H9 (cell line): Measurements from ENCODE around the gene NSG1. TPM values are rescaled to one million over a fixed set of nuclear protein-coding genes. Genes with fewer than 3 reads are reported as not detected.

Source experiments
- DNase-seq: peaks from one replicate; pipeline ENCODE4 v3.0.0-alpha.2; 2017
- H2AFZ ChIP-seq: one replicate; pipeline ENCODE4 v1.6.1; 2013; ENCODE audit warnings: mild to moderate bottlenecking, low read length, control low read depth, moderate library complexity
- H2AK5ac ChIP-seq: 2 replicates; pipeline ENCODE4 v1.6.1; 2013; ENCODE audit warnings: low read length, control low read depth, mixed read lengths; ENCODE audit not compliant: insufficient read length
- H2BK120ac ChIP-seq: one replicate; pipeline ENCODE4 v1.6.1; 2013; ENCODE audit warnings: low read depth, mild to moderate bottlenecking, low read length, control low read depth, inconsistent platforms; ENCODE audit not compliant: poor library complexity, severe bottlenecking
- H2BK12ac ChIP-seq: 2 replicates; pipeline ENCODE4 v1.6.1; 2013; ENCODE audit warnings: low read length, control low read depth, mixed read lengths, low read depth; ENCODE audit not compliant: insufficient read length
- H2BK15ac ChIP-seq: 2 replicates; pipeline ENCODE4 v1.6.1; 2013; ENCODE audit warnings: low read depth, low read length, control low read depth
- H2BK20ac ChIP-seq: one replicate; pipeline ENCODE4 v1.6.1; 2013; ENCODE audit warnings: low read depth, mild to moderate bottlenecking, low read length, control low read depth, inconsistent platforms; ENCODE audit not compliant: poor library complexity, severe bottlenecking
- H2BK5ac ChIP-seq: 2 replicates; pipeline ENCODE4 v1.6.1; 2013; ENCODE audit warnings: low read length, control low read depth, mixed read lengths; ENCODE audit not compliant: insufficient read length
- H3K14ac ChIP-seq: 2 replicates; pipeline ENCODE4 v1.6.1; 2013; ENCODE audit warnings: low read length, control low read depth; ENCODE audit not compliant: insufficient read depth
- H3K18ac ChIP-seq: 2 replicates; pipeline ENCODE4 v1.6.1; 2013; ENCODE audit warnings: low read depth, mild to moderate bottlenecking, mixed read lengths, low read length, control low read depth; ENCODE audit not compliant: insufficient read length
- H3K23ac ChIP-seq: 2 replicates; pipeline ENCODE4 v1.6.1; 2013; ENCODE audit warnings: low read length, control low read depth, mixed read lengths, low read depth; ENCODE audit not compliant: insufficient read length
- H3K23me2 ChIP-seq: 2 replicates; pipeline ENCODE4 v1.6.1; 2013; ENCODE audit warnings: low read depth, mild to moderate bottlenecking, mixed read lengths, low read length, control low read depth; ENCODE audit not compliant: insufficient read length, poor library complexity, severe bottlenecking
- H3K27ac ChIP-seq: 2 replicates; pipeline ENCODE4 v1.5.1; 2013; ENCODE audit warnings: low read length, control low read depth, mixed read lengths, low read depth; ENCODE audit not compliant: insufficient read length
- H3K27me3 ChIP-seq: 2 replicates; pipeline ENCODE4 v1.6.1; 2013; ENCODE audit warnings: low read length, control low read depth, inconsistent platforms; ENCODE audit not compliant: insufficient read depth
- H3K4ac ChIP-seq: 2 replicates; pipeline ENCODE4 v1.6.1; 2013; ENCODE audit warnings: low read depth, mild to moderate bottlenecking, control low read depth, inconsistent platforms, low read length, moderate library complexity
- H3K4me1 ChIP-seq: 2 replicates; pipeline ENCODE4 v1.6.1; 2013; ENCODE audit warnings: low read length, control low read depth, inconsistent platforms; ENCODE audit not compliant: insufficient read depth
- H3K4me2 ChIP-seq: 2 replicates; pipeline ENCODE4 v1.6.1; 2013; ENCODE audit warnings: low read length, control low read depth, mixed read lengths; ENCODE audit not compliant: insufficient read length, insufficient read depth
- H3K56ac ChIP-seq: 2 replicates; pipeline ENCODE4 v1.6.1; 2013; ENCODE audit warnings: low read depth, mild to moderate bottlenecking, mixed read lengths, low read length, control low read depth; ENCODE audit not compliant: insufficient read length
- H3K79me1 ChIP-seq: 2 replicates; pipeline ENCODE4 v1.6.1; 2013; ENCODE audit warnings: low read depth, mild to moderate bottlenecking, moderate library complexity, low read length, control low read depth, inconsistent platforms; ENCODE audit not compliant: insufficient read depth, poor library complexity, severe bottlenecking
- H3K79me2 ChIP-seq: 2 replicates; pipeline ENCODE4 v1.6.1; 2013; ENCODE audit warnings: low read length, control low read depth, inconsistent platforms; ENCODE audit not compliant: insufficient read depth
- H3K9ac ChIP-seq: 2 replicates; pipeline ENCODE4 v1.6.1; 2013; ENCODE audit warnings: low read length, control low read depth, mixed read lengths; ENCODE audit not compliant: insufficient read length; ENCODE audit errors: extremely low read depth
- H3K9me3 ChIP-seq: one replicate; pipeline ENCODE4 v1.6.1; 2013; ENCODE audit warnings: low read depth, low read length, inconsistent platforms; ENCODE audit not compliant: control insufficient read depth
- H3T11ph ChIP-seq: one replicate; pipeline ENCODE4 v1.6.1; 2013; ENCODE audit warnings: mild to moderate bottlenecking, low read length, control low read depth, inconsistent platforms
- H4K20me1 ChIP-seq: one replicate; pipeline ENCODE4 v1.6.1; 2013; ENCODE audit not compliant: control insufficient read depth, insufficient read length, insufficient read depth
- H4K5ac ChIP-seq: 2 replicates; pipeline ENCODE4 v1.6.1; 2013; ENCODE audit warnings: low read depth, mild to moderate bottlenecking, mixed read lengths, low read length, control low read depth; ENCODE audit not compliant: insufficient read length
- H4K8ac ChIP-seq: replicated peaks from 2 replicates; pipeline ENCODE4 v1.6.1; 2013; ENCODE audit warnings: low read length, control low read depth, mixed read lengths, low read depth; ENCODE audit not compliant: insufficient read length
- H4K91ac ChIP-seq: 2 replicates; pipeline ENCODE4 v1.6.1; 2013; ENCODE audit warnings: low read depth, mild to moderate bottlenecking, moderate library complexity, mixed read lengths, low read length, control low read depth; ENCODE audit not compliant: insufficient read length
- H3K27ac Mint-ChIP-seq, 3 experiments: 2 replicates in 2 of 3; 3 replicates in 1 of 3; pipeline ENCODE4 v1.8.0; 2020 to 2021; ENCODE audit warnings: mixed read lengths in 3 of 3, mild to moderate bottlenecking in 1 of 3, moderate library complexity in 1 of 3
- H3K27me3 Mint-ChIP-seq: 2 replicates; pipeline ENCODE4 v1.8.0; 2021; ENCODE audit warnings: low read depth, mild to moderate bottlenecking, moderate library complexity, mixed read lengths
- H3K36me3 Mint-ChIP-seq, 3 experiments: 2 replicates in 2 of 3; 3 replicates in 1 of 3; pipeline ENCODE4 v1.8.0; 2020 to 2021; ENCODE audit warnings: low read depth in 3 of 3, mixed read lengths in 3 of 3; ENCODE audit not compliant: insufficient read depth in 1 of 3
- H3K4me1 Mint-ChIP-seq, 2 experiments: 2 replicates each; pipeline ENCODE4 v1.8.0; 2020; ENCODE audit warnings: mixed read lengths in 2 of 2
- H3K4me3 Mint-ChIP-seq, 2 experiments: 2 replicates in 1 of 2; 3 replicates in 1 of 2; pipeline ENCODE4 v1.8.0; 2020 to 2021; ENCODE audit warnings: mild to moderate bottlenecking in 2 of 2, mixed read lengths in 2 of 2, moderate library complexity in 1 of 2
- H3K9me3 Mint-ChIP-seq, 2 experiments: 2 replicates in 1 of 2; 3 replicates in 1 of 2; pipeline ENCODE4 v1.8.0; 2020; ENCODE audit warnings: mild to moderate bottlenecking in 2 of 2, mixed read lengths in 2 of 2, moderate library complexity in 1 of 2
- CTCF ChIP-seq: fragments of 200-600 bp; sonication (generic); conservative IDR thresholded peaks from 3 replicates; pipeline ENCODE4 v1.8.0; 2021; ENCODE audit warnings: antibody characterized with exemption, mild to moderate bottlenecking
- WGBS: extraction: QIAGEN DNeasy Blood & Tissue Kit; methylation state at CpG from one replicate; pipeline ENCODE4 v1.1.7; 2013; ENCODE audit warnings: missing lambda C conversion rate, low lambda C conversion rate, mixed read lengths; ENCODE audit not compliant: insufficient read length; ENCODE audit errors: extremely low coverage; 5-methylcytosine and 5-hydroxymethylcytosine counted together
- total RNA-seq: library from RNA; stranded (reverse); gene quantifications from 2 replicates; pipeline ENCODE4 v1.2.1, GENCODE V29; 2021

NSG1 gene
- total RNA-seq, 1 experiment from 2014 or later, result 9.3 TPM

GRCh38 chr4:4425696-4426095, 38.8 kb downstream of the NSG1 start:
- Mint-ChIP-seq H3K4me3 (no peak overlapping the region), H3K36me3 (peaks cover 6 to 24% (median 11%) of the 10 kb centered on the region in 3 experiments), H3K27ac (0 out of 7 replicates have a peak overlapping the region, but pooled peaks of 1 of the 3 experiments have one; percentile 18), H3K4me1 (peaks cover 55 to 57% of the 10 kb centered on the region in 2 experiments), H3K9me3 (no peaks in the 10 kb centered on the region), H3K27me3 (peaks cover 8% of the 10 kb centered on the region; the same call in 1 of the 2 replicates)
- Histone ChIP-seq H2AFZ (no peak overlapping the region), H2BK5ac (no peak overlapping the region), H3K4me2 (no peak overlapping the region), H3K27me3 (no peaks in the 10 kb centered on the region), H3K23ac (no peak overlapping the region), H2AK5ac (no peak overlapping the region), H2BK15ac (no peak overlapping the region), H2BK12ac (no peak overlapping the region), H2BK20ac (no peak overlapping the region), H3K9ac (no peak overlapping the region), H3K4ac (no peak overlapping the region), H3K79me2 (no peaks in the 10 kb centered on the region), H4K91ac (no peak overlapping the region), H3K4me1 (peaks cover 37% of the 10 kb centered on the region), H3K27ac (no peak overlapping the region), H3K79me1 (no peaks in the 10 kb centered on the region), H3T11ph (no peak overlapping the region), H3K14ac (no peak overlapping the region; the same call in 1 of the 2 replicates), H3K18ac (no peak overlapping the region), H4K8ac (no peak overlapping the region), H4K5ac (no peak overlapping the region), H2BK120ac (no peak overlapping the region), H3K56ac (no peak overlapping the region), H3K9me3 (no peaks in the 10 kb centered on the region), H3K23me2 (no peaks in the 10 kb centered on the region), H4K20me1 (no peaks in the 10 kb centered on the region)
- DNase-seq, result peak; percentile 24
- TF ChIP-seq CTCF, result no peak
- WGBS, result no CpG with 5 or more reads among the region's 7 CpGs
